Activated CD8-positive, alpha-beta T cell treated with anti-CD3 and anti-CD28 coated beads for 36 hours (primary cell): ENCODE data around the gene PCGF3. TPM values are rescaled to one million over a fixed set of nuclear protein-coding genes. Genes with fewer than 3 reads are reported as not detected.

Experiments
- ATAC-seq: fragments of 200-7000 bp; cut with Tn5 transposase; one replicate; pipeline ENCODE4 v1.10.0; 2021; ENCODE audit warnings: mild to moderate bottlenecking, moderate library complexity
- CTCF ChIA-PET: fragments of 350-600 bp; sonication (Branson Sonifier 250); formaldehyde crosslinking; loops from one replicate; lab custom pipeline; 2021; ENCODE audit warnings: antibody characterized with exemption; lab: Charles Lee
- POLR2A ChIA-PET: fragments of 350-600 bp; sonication (Branson Sonifier 250); formaldehyde crosslinking; loops from one replicate; lab custom pipeline; 2021; ENCODE audit warnings: antibody characterized with exemption; lab: Charles Lee
- DNase-seq: peaks from one replicate; pipeline ENCODE4 v3.0.0-alpha.2; 2020
- H3K27ac Mint-ChIP-seq: one replicate; pipeline ENCODE4 v1.8.0; 2021; ENCODE audit warnings: mild to moderate bottlenecking, mixed read lengths
- H3K27me3 Mint-ChIP-seq: one replicate; pipeline ENCODE4 v1.8.0; 2021; ENCODE audit warnings: mixed read lengths
- H3K36me3 Mint-ChIP-seq: one replicate; pipeline ENCODE4 v1.8.0; 2021; ENCODE audit warnings: low read depth, mixed read lengths
- H3K4me1 Mint-ChIP-seq: one replicate; pipeline ENCODE4 v1.8.0; 2021; ENCODE audit warnings: low read depth, mixed read lengths
- H3K4me3 Mint-ChIP-seq: one replicate; pipeline ENCODE4 v1.8.0; 2021; ENCODE audit warnings: mild to moderate bottlenecking, moderate library complexity, mixed read lengths
- H3K9me3 Mint-ChIP-seq: one replicate; pipeline ENCODE4 v1.8.0; 2021; ENCODE audit warnings: mixed read lengths
- CTCF ChIP-seq: fragments of 200-600 bp; IDR thresholded peaks from one replicate; pipeline ENCODE4 v1.8.0; 2022; ENCODE audit warnings: antibody characterized with exemption, mild to moderate bottlenecking
- intact Hi-C: fragments of 100-400 bp; cut with micrococcal nuclease; formaldehyde crosslinking; loops from one replicate; pipeline ENCODE4 v1.10.0; 2022
- total RNA-seq, 2 experiments: library from RNA; stranded (reverse); gene quantifications; one replicate each; pipeline ENCODE4 v1.2.3, GENCODE V29; 2021

The PCGF3 gene
- total RNA-seq, 2 experiments from 2014 or later: 23.9 to 25.6 TPM

- no peak for ATAC-seq
- no peaks in the 10 kb centered on the region for H3K9me3 Mint-ChIP-seq
- no peak for TF ChIP-seq CTCF
- no peak for DNase-seq
- intact Hi-C loops: no loop called here
- no peak overlapping the region for H3K4me3 Mint-ChIP-seq
- ChIA-PET CTCF (interaction anchor here (0.6 kb wide), 1 partner anchor 249 kb away, joined by 5 read pairs; no protein-coding TSS in a partner anchor), POLR2A (interaction anchor here (0.6 to 1.6 kb wide), 2 partner anchors 10 to 52 kb away, joined by 4 to 6 read pairs; no protein-coding TSS in a partner anchor)
- peaks cover 12% of the 10 kb centered on the region for H3K27me3 Mint-ChIP-seq
- H3K36me3 Mint-ChIP-seq: no peaks in the 10 kb centered on the region
- no peak overlapping the region for H3K27ac Mint-ChIP-seq
- peaks cover under 1% of the 10 kb centered on the region for H3K4me1 Mint-ChIP-seq
Measured at GRCh38 chr4:685679-686412, 19.8 kb upstream of the PCGF3 start.

GRCh38 chr4:686413-687040 is 19.1 kb upstream of the PCGF3 start:
- H3K36me3 Mint-ChIP-seq: no peaks in the 10 kb centered on the region
- ATAC-seq (no peak), DNase-seq (no peak)
- POLR2A ChIA-PET: interaction anchor here (1.6 kb wide), 1 partner anchor 11 kb away, joined by 6 read pairs; no protein-coding TSS in a partner anchor
- no peak overlapping the region for H3K4me3 Mint-ChIP-seq
- no peaks in the 10 kb centered on the region for H3K4me1 Mint-ChIP-seq
- no peaks in the 10 kb centered on the region for H3K9me3 Mint-ChIP-seq
- CTCF ChIA-PET: no interaction called here
- TF ChIP-seq CTCF: no peak
- H3K27me3 Mint-ChIP-seq: peaks cover 12% of the 10 kb centered on the region
- H3K27ac Mint-ChIP-seq: no peak overlapping the region
- intact Hi-C loops: no loop called here

GRCh38 chr4:687048-687970 is 18.3 kb upstream of the PCGF3 start:
- no peak for DNase-seq
- H3K27me3 Mint-ChIP-seq: peaks cover 12% of the 10 kb centered on the region
- H3K36me3 Mint-ChIP-seq: no peaks in the 10 kb centered on the region
- no peak overlapping the region for H3K4me3 Mint-ChIP-seq
- intact Hi-C loops: no loop called here
- TF ChIP-seq CTCF: no peak
- CTCF ChIA-PET: no interaction called here
- no peaks in the 10 kb centered on the region for H3K9me3 Mint-ChIP-seq
- H3K27ac Mint-ChIP-seq: no peak overlapping the region
- H3K4me1 Mint-ChIP-seq: no peaks in the 10 kb centered on the region
- POLR2A ChIA-PET: interaction anchor here (1.3 to 1.6 kb wide), 2 partner anchors 12 to 17 kb away, joined by 3 to 6 read pairs; no protein-coding TSS in a partner anchor
- ATAC-seq: no peak

GRCh38 chr4:687971-688853 is 17.4 kb upstream of the PCGF3 start:
- CTCF ChIA-PET: no interaction called here
- Mint-ChIP-seq H3K9me3 (no peaks in the 10 kb centered on the region), H3K27me3 (peaks cover 12% of the 10 kb centered on the region), H3K4me3 (no peak overlapping the region), H3K4me1 (no peaks in the 10 kb centered on the region), H3K27ac (no peak overlapping the region), H3K36me3 (no peaks in the 10 kb centered on the region)
- peak; percentile 12 for ATAC-seq
- POLR2A ChIA-PET: interaction anchor here (1.3 kb wide), 1 partner anchor 16 kb away, joined by 3 read pairs; no protein-coding TSS in a partner anchor
- no peak for TF ChIP-seq CTCF
- no peak for DNase-seq
- intact Hi-C loops: no loop called here
